NCI-H2227 (cell line): ENCODE data around the gene INPP5B.

Experiments
- DNase-seq: peaks from one replicate; lab custom pipeline; 2025; ENCODE audit not compliant: unreplicated experiment; lab: John Stamatoyannopoulos, UW

Gene INPP5B

GRCh38 chr1:37841652-37842051 is 105.2 kb downstream of the INPP5B start:
- no peak for DNase-seq

GRCh38 chr1:37840711-37841110 is 106.1 kb downstream of the INPP5B start:
- DNase-seq = no peak

- no peak for DNase-seq
These were observed 107.2 kb downstream of the INPP5B start for GRCh38 chr1:37839676-37840075.

GRCh38 chr1:37836788-37837187 is 110.1 kb downstream of the INPP5B start:
- DNase-seq = no peak

- no peak for DNase-seq
These were observed 115.0 kb downstream of the INPP5B start for GRCh38 chr1:37831809-37832208.

DNA sequence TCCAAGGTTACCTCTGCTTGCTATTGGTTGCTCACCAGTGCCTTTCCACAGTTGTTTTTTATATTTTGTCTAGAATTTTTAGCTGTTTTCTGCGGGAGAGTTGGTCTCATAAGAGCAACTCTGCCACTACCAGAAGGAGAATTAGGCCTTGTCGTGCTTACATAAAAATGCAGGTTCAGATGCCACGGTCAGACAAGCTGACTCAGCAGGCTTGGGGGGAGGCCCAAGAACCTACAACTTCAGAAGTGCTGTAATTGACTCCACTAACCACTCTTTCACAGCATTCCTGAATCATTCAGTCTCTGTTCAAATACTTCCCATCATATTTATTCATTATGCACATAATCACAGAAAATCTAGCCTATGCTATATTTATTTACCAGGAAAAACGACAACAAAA is 115.7 kb downstream of the INPP5B start:
- no peak for DNase-seq

GRCh38 chr1:37828410-37829074 is 118.3 kb downstream of the INPP5B start:
- no peak for DNase-seq

GRCh38 chr1:37825506-37825905 is 121.3 kb downstream of the INPP5B start:
- DNase-seq = no peak

DNA sequence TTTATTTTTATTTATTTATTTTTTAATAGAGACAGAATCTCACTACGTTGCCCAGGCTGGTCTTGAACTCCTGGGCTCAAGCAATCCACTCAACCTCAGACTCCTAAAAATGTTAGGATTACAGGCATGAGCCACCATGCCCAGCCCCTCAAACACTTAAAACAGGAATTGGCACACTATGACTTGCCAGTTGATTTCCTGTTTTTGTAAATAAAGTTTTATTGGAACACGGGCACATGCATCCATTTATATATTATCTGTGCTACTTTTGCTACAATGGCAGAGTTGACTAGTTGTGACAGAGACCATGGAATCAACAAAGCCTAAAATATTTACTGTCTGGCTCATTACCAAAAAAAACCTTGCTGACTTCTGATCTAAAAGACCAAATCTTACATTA is 122.9 kb downstream of the INPP5B start:
- no peak for DNase-seq

DNA sequence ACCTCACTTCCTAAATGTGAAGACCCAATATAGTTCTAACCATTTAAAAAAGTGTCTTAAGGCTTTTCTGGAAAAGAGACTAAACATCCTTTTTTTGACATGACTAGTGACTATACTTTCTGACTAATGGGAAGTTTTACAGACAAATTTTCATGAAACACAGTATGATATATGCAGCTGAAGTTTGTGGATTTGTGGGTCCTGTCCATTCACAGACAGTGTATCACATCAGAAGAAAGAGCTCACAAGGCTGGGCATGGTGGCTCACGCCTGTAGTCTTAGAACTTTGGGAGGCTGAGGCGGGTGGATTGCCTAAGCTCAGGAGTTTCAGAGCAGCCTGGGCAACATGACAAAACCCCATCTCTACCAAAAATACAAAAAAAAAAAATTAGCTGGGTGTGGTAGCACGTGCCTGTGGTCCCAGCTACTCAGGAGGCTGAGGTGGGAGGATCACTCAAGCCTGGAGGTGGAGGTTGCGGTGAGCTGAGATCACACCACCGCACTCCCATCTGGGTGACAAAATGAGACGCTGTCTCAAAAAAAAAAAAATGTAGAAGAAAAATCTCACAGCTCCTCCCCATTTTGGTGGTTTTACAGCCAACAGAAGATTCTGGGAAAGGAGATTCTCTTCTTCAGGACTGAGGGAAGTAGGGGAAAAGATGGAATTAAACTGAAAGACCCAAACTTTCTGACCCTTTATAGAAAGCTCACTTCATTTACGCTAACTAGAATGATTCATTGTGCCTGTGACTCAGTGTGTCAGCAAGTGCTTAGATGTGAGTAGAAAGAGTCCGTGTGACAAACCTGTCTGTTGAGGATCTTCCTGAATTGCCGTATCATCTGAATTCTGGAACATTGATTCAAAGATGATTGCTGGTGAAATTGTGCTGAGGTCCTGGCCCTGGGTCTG is 123.7 kb downstream of the INPP5B start:
- DNase-seq = no peak

GRCh38 chr1:37821481-37821880 is 125.4 kb downstream of the INPP5B start:
- no peak for DNase-seq

- DNase-seq = peak; percentile 10
These were observed 129.4 kb downstream of the INPP5B start for GRCh38 chr1:37817481-37817880.

- DNase-seq = no peak
These were observed 132.6 kb downstream of the INPP5B start for GRCh38 chr1:37814252-37814651.

- DNase-seq = no peak
These were observed 133.2 kb downstream of the INPP5B start for GRCh38 chr1:37813529-37814145.

DNA sequence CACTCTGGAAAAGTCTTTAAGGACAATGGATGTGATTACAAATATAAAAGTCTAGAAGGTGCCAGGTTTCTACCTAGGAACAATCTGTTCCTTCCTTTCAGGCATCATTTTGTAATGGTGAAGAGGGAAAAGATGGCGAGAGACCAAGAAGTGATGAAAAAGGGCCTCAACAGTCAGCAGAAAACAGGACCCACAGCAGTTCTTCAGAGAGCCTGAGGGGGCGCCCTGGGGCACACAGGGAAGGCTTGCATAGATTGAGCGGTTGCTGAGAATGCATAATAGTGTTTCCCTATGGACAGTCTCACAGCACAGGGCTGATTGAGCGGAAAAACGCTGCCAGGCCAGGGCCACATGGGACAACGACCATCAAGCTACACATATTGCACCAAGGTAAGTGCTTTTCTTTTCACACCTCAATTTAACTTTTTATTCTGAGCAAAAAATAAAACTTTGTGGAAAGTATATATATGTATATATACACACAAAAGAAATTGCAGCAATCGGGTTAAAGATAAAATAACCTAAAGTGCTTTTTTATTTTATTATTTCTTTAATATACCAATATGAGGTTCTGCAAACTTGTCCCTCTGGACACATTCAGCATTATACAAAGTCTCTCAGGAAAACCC is 135.7 kb downstream of the INPP5B start:
- DNase-seq = peak; percentile 90
